Posterior vena cava (tissue), 2 donors: ENCODE data around the gene TBATA. TPM values are rescaled to one million over a fixed set of nuclear protein-coding genes. Genes with fewer than 3 reads are reported as not detected.
"Not testable (repeated sequence)": the region's sequence is repeated elsewhere in the genome, so short reads cannot be mapped to it uniquely, and the experiment has no call there.

Source experiments
- DNase-seq: peaks from one replicate; pipeline ENCODE4 v3.0.0-alpha.2; 2020; ENCODE audit warnings: low spot score
- intact Hi-C, 2 donors: fragments of 100-400 bp; cut with DNase I; formaldehyde crosslinking; loops; one replicate each; pipeline versions ENCODE4 v1.14.1 to v1.14.2; 2022 to 2023
- total RNA-seq, 2 donors: library from RNA; stranded (reverse); fragmentation: NEBNext Ultra II Directional; extraction: Animal tissue kit (Norgen Biotek cat#: 25700); gene quantifications; one replicate each; pipeline ENCODE4 v1.2.1, GENCODE V29; 2021
- donor health status: DM: yes; HTN: yes; CAD: no.
- donor health status: DM: yes; HTN: yes; CAD: no.

Gene TBATA
- total RNA-seq, 2 donors from 2014 or later = not detected

DNA sequence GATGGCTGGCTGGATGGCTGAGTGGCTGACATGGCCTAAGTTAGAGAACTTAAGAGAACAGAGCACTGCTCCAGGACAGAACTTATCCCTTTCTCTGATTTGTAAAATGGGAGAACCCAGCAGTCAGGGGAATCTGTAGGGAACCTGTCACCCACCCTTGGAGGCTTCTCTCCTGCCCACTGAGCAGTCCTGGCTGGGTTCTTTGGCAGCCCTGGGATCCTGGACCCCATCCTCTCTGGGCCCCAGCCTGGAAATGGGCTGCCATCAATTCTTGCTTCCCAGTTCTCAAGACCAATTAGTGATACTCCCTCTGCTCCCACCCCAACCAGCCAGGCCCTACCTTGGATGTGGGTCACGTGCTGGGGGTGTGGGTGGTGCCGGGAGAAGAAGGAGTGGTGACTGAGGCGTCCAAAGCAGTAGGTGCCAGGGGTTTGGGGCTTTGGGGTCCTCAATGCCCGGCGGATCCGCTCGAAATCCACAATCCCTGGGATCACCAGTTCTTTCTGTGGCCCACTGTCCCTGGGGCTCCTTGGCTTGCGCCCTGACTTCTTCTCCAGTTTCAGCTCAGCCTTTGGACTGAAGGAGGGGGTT is 3.6 kb downstream of the TBATA start:
- intact Hi-C loops = no loop called here

DNA sequence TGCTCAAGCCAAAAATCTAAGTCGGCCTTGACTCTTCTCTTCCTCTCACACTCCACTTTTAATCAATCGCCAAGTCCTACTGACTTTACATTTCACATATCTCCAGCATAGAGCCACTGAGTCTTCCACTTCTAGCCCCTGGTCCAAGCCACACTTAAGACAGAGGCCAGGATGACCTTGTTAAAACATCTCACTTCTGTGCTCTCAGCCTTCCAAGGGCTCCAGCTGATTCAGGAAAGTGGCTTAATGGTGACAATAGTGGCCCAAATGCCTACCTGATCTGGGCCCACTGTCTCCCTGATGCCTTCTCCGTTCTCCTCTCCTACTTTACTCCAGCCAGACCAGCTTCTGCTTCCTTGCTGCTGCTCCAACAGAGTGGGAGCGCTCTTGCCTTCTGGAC is 4.4 kb downstream of the TBATA start:
- DNase-seq = no peak
- intact Hi-C loops = no loop called here

More for the DNA sequence above, 3.6 kb downstream of the TBATA start:
- DNase-seq = no peak

DNA sequence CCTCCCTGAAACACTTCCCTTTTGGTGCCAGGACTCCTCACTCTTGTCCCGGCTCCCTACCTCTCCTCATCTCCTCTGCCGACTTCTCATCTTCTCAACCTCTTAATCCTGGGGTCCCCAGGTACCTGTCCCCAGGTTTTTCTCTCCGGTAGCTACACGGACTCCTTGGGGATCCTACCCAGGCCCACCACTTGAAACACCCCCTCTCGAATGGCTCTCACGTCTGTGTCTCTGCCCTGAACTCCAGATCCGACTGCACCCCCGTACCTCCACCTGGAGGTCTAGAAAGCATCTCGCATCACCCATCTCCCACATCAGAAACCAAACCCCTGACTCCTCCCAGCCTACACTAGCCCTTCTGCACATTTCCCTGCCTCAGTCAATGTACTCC is 4.8 kb downstream of the TBATA start:
- no peak for DNase-seq
- intact Hi-C loops = no loop called here

GRCh38 chr10:70779511-70780369 is 5.4 kb downstream of the TBATA start:
- intact Hi-C loops = no loop called here
- DNase-seq = no peak

GRCh38 chr10:70779088-70779487 is 6.1 kb downstream of the TBATA start:
- DNase-seq = no peak
- intact Hi-C loops = no loop called here

DNA sequence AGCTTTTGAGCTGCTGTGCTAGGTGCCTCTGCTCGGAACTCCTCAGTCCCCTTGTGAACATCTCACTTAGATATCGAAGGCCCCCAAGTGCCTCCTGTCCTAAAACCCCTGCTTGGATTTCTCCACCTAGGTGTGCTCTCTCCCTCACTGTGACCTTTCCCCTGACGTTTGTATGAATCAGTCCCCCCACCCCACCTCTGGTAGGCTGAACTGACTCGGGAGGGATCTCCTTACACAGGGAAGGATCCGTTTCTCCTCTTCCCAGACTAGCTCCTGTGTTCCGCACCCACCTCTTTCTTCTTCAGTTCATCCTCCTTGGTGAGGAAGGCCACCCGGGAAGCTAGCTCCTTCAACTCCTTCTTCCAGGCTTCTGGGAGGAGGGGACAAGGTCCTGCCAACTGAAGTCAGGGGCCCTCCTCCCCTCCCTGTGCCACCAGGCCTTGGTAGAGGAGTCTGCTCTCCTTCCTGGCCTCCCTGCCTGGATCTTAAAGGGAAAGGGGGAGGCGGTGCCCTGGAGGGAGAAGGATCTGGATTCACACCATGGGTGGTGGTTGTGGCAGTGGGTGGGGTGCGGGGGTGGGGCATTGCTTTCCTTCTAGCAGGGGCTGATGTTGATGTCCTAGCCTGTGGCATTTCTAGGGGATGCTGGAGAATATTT is 6.8 kb downstream of the TBATA start:
- DNase-seq = no peak
- intact Hi-C loops = no loop called here

DNA sequence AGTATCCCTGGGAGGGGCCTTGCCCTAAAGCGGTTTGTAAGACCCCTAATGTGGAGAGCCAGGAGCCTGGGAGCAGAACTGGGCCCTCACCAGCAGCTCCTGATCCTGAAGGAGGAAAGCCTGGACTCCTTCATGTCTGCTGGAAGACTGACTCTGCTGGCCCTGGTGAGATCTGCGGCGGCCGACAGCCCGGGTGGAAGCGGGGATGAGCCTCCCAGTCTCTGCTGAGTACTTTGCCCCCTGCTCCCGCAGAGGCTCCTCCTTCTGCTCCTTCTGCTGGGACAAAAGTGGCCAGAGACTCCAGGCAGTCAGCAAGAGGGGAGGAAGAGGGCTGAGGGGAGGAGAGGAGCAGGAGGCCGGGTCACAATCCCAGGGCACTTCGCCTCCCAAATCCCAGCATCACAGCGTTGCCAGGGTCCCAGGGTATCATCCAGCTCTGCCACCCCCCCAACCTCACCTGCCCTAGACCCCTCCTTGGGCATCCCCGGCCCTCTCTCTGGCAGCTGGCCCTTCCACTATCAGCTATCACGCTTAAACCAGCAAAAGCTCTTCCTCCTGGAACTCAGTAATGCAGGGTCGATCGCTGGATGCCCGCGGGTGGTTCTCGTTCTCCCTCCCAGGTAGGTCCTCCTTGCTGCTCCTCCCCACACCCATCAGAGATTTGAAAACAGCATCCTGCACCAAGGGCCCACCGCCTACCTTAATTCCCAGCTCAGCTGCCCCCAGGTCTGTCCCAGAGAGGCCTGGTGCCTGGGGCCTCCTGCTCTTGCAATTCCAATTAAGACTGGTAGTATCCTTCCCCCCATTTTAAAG is 7.9 kb downstream of the TBATA start:
- no peak for DNase-seq
- intact Hi-C loops = no loop called here

GRCh38 chr10:70776455-70777005 is 8.6 kb downstream of the TBATA start:
- no peak for DNase-seq
- intact Hi-C loops = no loop called here

DNA sequence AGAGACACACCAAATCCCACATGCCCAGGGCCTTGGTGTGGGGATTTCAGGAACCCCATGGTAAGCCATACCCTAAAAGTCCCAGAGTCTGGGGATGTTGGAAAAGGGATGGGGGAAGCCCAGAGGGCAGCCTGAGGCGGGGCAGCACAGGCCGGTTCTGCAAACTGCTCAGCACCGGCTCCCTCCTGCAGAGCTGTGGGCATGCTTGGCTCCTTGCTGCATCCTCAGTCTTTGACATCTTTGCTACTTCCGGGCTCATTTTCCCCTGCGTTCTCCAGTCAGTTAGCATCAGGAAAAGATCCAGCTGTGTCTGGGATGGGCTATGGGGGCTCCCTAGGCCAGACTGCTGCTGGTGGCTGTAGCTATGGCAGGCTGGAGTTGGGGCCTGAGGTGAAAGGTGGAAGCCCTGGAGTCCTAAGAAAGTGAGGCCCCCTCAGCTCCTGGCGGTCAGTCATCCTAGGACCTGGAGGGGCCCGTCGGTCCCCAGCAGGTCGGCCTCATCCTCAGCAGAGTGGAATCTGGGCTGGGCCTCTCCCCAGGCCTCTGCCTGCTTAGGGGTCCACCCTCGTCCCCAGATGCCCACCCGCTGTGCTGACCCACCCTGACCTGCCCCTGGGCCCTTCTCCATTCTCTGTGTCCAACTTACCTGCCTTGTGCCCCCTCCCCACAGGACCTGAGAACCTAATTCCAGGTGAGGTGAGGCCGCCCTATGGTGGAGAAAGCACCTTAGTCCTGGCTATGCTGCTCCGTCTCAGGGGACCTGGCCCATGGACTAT is 9.3 kb downstream of the TBATA start:
- intact Hi-C loops = no loop called here
- DNase-seq = no peak

DNA sequence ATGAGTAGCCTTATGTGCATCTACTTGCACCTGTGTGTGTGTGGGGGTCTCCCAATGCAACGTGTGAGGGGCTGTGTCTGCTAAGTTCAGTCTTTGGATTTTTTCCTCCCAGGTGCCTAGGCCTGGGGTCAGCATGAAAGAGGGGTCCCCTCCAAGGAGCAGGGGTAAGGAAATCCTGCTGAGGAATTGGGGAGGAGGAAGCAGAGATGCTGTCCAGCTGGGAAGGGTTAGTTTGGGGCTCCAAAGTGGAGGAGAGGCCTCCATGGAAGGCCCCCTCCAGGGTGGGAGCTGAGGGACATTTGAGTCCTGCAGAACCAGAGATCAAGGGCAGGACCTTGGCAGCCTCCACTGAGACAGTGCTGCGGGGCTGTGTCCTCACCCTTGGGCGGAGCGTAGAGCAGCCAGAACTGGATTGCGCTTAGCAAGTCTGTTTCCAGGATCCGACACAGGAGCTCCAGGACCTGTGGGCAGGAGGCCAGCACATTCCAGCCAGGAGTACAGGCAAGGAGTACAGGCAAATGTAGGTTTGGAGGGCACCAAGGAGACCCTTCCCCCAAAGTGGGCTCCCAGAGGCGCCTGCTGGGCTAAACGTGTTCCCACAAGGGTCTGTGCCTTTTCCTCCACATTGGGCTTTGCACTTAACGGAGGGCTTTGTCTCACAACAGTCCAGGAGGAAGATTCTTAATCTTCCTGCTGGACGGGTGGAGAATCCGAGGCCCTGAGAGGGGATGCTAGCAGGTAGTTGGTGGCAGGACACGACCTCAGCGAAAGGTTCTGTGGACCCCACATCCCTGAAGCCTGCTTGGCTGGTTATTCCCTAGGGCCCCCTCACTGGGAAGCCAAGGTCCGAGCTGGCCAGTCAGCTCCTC is 10.1 kb downstream of the TBATA start:
- no peak for DNase-seq
- intact Hi-C loops = loop anchor here in 1 of 2 donors (5.0 kb wide), 1 partner anchor 213 kb away; no protein-coding TSS in a partner anchor

- DNase-seq = no peak
- intact Hi-C loops = loop anchor here in 1 of 2 donors (5.0 kb wide), 1 partner anchor 212 kb away; no protein-coding TSS in a partner anchor
These were observed 11.0 kb downstream of the TBATA start for GRCh38 chr10:70773965-70774809.

DNA sequence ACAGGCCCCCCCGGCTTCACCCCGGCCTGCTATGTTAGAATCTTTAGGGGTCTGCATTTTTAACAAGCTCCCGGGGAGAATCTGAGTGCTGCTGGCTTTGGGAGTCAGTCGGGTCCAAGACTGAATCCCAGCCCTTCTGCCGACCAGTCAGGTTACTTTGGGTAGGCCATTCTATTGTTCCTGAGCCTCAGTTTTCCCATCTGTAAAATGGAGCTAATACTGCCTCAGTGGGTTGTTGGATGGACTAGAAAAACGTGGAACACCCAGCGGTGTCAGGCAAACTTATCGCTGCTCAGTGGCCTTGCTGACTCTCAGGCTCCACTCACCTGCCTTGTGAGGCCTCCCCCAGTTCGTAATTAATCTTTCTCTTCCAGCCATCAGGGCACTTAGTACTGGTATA is 11.7 kb downstream of the TBATA start:
- intact Hi-C loops = loop anchor here in 1 of 2 donors (5.0 kb wide), 1 partner anchor 211 kb away; no protein-coding TSS in a partner anchor
- no peak for DNase-seq

DNA sequence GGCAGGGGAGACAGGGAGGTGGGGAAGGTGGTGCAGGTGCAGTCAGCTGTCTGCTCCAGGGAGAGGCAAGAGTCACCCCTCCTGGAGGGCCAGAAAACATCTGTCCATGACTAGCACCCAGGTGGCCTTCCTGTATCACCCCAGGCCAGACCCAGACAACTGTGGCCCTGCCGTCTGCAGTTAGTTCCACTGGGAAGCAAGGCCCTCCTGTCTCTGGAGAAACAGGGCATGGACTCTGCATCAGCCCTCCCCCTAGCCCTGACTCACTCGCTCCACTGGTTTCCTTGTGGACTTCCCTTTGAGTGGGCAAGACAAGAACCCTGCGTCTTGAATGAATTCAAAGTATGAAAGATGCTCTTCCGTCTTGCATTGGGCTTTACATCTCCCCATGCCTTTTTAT is 12.6 kb downstream of the TBATA start:
- DNase-seq = no peak
- intact Hi-C loops = loop anchor here in 1 of 2 donors (5.0 kb wide), 1 partner anchor 210 kb away; no protein-coding TSS in a partner anchor

DNA sequence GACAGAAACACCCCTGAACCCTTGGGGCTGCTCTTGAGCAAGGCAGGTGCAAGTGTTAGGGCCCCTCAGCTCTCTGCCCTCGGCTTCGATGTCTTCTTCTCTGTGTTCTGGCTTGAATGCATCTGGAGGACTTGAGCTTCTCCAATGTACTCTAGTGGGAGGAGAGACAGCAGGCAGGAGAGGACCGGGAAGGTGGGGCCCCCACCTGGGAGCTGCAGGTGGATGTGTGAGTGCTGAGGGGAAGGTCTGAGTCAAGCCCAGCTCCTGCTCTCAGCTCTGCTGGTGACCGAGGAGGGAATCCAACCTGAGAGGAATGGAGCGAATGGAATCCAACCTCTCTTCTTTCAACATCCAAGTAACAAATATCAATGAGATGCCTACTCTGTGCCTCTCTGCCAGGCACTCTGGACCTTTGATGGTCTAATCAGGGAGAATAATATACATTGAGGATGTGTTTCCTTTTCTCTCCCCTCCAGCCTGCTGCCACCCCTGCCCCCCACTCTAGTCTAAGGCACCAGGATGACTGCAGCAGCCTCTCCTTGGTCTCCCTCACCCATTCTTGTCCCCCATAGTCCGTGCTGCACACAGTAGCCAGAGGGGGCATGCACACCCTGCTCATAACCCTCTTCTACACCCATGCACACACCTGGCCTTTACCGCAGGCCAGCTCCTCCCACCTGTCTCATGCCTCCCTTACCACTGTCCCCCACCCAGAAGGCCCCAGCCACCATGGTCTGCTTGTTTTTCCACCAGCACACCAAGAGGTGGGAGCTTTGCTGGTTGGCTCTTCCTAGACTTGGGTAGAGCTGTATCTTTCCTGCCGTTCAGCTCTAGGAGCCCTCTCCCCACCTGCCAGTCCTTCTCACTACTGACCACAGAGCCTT is 13.6 kb downstream of the TBATA start:
- intact Hi-C loops = loop anchor here in 1 of 2 donors (5.0 kb wide), 1 partner anchor 209 kb away; no protein-coding TSS in a partner anchor

DNA sequence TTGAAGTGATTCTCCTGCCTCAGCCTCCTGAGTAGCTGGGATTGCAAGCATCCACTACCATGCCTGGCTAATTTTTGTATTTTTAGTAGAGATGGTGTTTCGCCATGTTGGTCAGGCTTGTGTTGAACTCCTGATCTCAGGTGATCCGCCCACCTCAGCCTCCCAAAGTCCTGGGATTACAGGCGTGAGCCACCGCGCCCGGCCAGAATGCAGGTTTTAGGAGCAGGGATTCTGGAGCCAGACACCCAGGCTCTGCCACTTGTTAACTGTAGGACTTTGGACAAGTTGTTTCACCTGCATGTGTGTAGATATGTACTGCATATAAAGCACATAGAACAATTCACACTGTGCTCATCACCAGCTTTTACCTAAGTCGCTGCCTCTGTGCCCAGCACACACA is 14.7 kb downstream of the TBATA start:
- intact Hi-C loops = loop anchor here in 1 of 2 donors (5.0 kb wide), 1 partner anchor 208 kb away; no protein-coding TSS in a partner anchor
- DNase-seq = not testable (repeated sequence)

More for the DNA sequence above, 13.6 kb downstream of the TBATA start:
- DNase-seq = no peak
